Vagina (tissue), 2 donors: ENCODE results near the gene CADPS2.

Source experiments
- CTCF ChIP-seq, 3 experiments: fragments of 450-650 bp in 2 of 3; fragments of 200-600 bp in 1 of 3; sonication (generic) in 1 of 3; IDR thresholded peaks; one replicate each; pipeline ENCODE4 v1.5.1; 2017 to 2019; ENCODE audit warnings: antibody characterized with exemption in 3 of 3, mild to moderate bottlenecking in 2 of 3, moderate library complexity in 2 of 3
- POLR2A ChIP-seq, 2 donors: fragments of 450-650 bp; IDR thresholded peaks; one replicate each; pipeline ENCODE4 v1.6.1; 2017; ENCODE audit warnings: antibody characterized with exemption in 2 of 2, mild to moderate bottlenecking in 2 of 2, moderate library complexity in 2 of 2

GRCh38 chr7:122864016-122864415, 22.2 kb downstream of the CADPS2 start:
- TF ChIP-seq CTCF (IDR thresholded peaks at IDR 0.05) (no peak), POLR2A (IDR thresholded peaks at IDR 0.05) (no peak)
